Neural cell (in vitro differentiated cells): Measurements from ENCODE around the gene TGFBRAP1. TPM values are rescaled to one million over a fixed set of nuclear protein-coding genes. Genes with fewer than 3 reads are reported as not detected.

Source experiments
- H2AFZ ChIP-seq: fragments of 200-600, 300-800 bp; sonication (generic), shearing (Covaris generic); 2 replicates; pipeline ENCODE4 v1.6.0; 2014; ENCODE audit warnings: low read depth, mild to moderate bottlenecking, antibody characterized with exemption, low read length, moderate library complexity
- H3F3A ChIP-seq: fragments of 200-600 bp; shearing (Covaris generic); 2 replicates; pipeline ENCODE4 v1.6.1; 2016; ENCODE audit warnings: mild to moderate bottlenecking, moderate library complexity, mixed read lengths, antibody characterized with exemption, low read length; ENCODE audit not compliant: insufficient read depth, poor library complexity, severe bottlenecking
- H3K27ac ChIP-seq: fragments of 200-600, 300-800 bp; sonication (generic), shearing (Covaris generic); 2 replicates; pipeline ENCODE4 v1.5.1; 2014; ENCODE audit warnings: mild to moderate bottlenecking, low read length, moderate library complexity
- H3K27me3 ChIP-seq: fragments of 300-800, 200-600 bp; sonication (generic), shearing (Covaris generic); 2 replicates; pipeline ENCODE4 v1.6.0; 2014; ENCODE audit warnings: mild to moderate bottlenecking, low read depth, low read length, moderate library complexity; ENCODE audit not compliant: insufficient read depth
- H3K36me3 ChIP-seq: fragments of 300-800, 200-600 bp; sonication (generic), shearing (Covaris generic); 2 replicates; pipeline ENCODE4 v1.5.1; 2014; ENCODE audit warnings: mild to moderate bottlenecking, antibody characterized with exemption, low read length, moderate library complexity; ENCODE audit not compliant: insufficient read depth
- H3K4me2 ChIP-seq: fragments of 300-800, 200-600 bp; sonication (generic), shearing (Covaris generic); 2 replicates; pipeline ENCODE4 v1.6.0; 2014; ENCODE audit warnings: mild to moderate bottlenecking, low read length
- H3K4me3 ChIP-seq: fragments of 300-800, 200-600 bp; sonication (generic), shearing (Covaris generic); 2 replicates; pipeline ENCODE4 v1.5.1; 2014; ENCODE audit warnings: mild to moderate bottlenecking, low read length, moderate library complexity
- H3K79me2 ChIP-seq: fragments of 200-600 bp; shearing (Covaris generic); replicated peaks from 2 replicates; pipeline ENCODE4 v1.6.0; 2014; ENCODE audit warnings: mild to moderate bottlenecking, low read length, moderate library complexity; ENCODE audit not compliant: insufficient read depth
- H3K9ac ChIP-seq: fragments of 300-800, 200-600 bp; sonication (generic), shearing (Covaris generic); 2 replicates; pipeline ENCODE4 v1.6.1; 2016; ENCODE audit warnings: mild to moderate bottlenecking, low read length, mixed read lengths
- H3K9me2 ChIP-seq: fragments of 200-600 bp; shearing (Covaris generic); 2 replicates; pipeline ENCODE4 v1.6.1; 2016; ENCODE audit warnings: mild to moderate bottlenecking, low read length, mixed read lengths; ENCODE audit not compliant: insufficient read depth
- H3K9me3 ChIP-seq: fragments of 200-600, 300-800 bp; sonication (generic), shearing (Covaris generic); 2 replicates; pipeline ENCODE4 v1.6.1; 2016; ENCODE audit warnings: mild to moderate bottlenecking, mixed run types, low read length, moderate library complexity, mixed read lengths
- H4K20me1 ChIP-seq: fragments of 200-600 bp; shearing (Covaris generic); 2 replicates; pipeline ENCODE4 v1.6.1; 2016; ENCODE audit warnings: mild to moderate bottlenecking, mixed run types; ENCODE audit not compliant: insufficient read depth
- CTCF ChIP-seq: fragments of 450-650 bp; IDR thresholded peaks from 2 replicates; pipeline ENCODE4 v1.5.1; 2014; ENCODE audit warnings: antibody characterized with exemption, mild to moderate bottlenecking, moderate library complexity; ENCODE audit not compliant: poor library complexity, severe bottlenecking
- EP300 ChIP-seq: fragments of 450-650 bp; conservative IDR thresholded peaks from 2 replicates; pipeline ENCODE4 v1.6.1; 2014; ENCODE audit warnings: antibody characterized with exemption, mild to moderate bottlenecking, moderate library complexity; ENCODE audit not compliant: poor library complexity, severe bottlenecking
- EZH2 ChIP-seq: fragments of 200-600, 300-800 bp; shearing (Covaris generic), sonication (generic); IDR thresholded peaks from 2 replicates; pipeline ENCODE4 v1.6.1; 2014; ENCODE audit warnings: antibody characterized with exemption, low read length, borderline replicate concordance, mild to moderate bottlenecking; ENCODE audit not compliant: insufficient read depth, poor library complexity, severe bottlenecking
- MXI1 ChIP-seq: fragments of 450-650 bp; conservative IDR thresholded peaks from 2 replicates; pipeline ENCODE4 v1.6.1; 2014; ENCODE audit warnings: antibody characterized with exemption, mild to moderate bottlenecking; ENCODE audit not compliant: poor library complexity, severe bottlenecking
- POLR2AphosphoS5 ChIP-seq: IDR thresholded peaks from 2 replicates; pipeline ENCODE4 v1.6.1; 2012
- RAD21 ChIP-seq: fragments of 450-650 bp; conservative IDR thresholded peaks from 2 replicates; pipeline ENCODE4 v1.6.1; 2014; ENCODE audit warnings: antibody characterized with exemption, mild to moderate bottlenecking, moderate library complexity
- SMC3 ChIP-seq: fragments of 450-650 bp; conservative IDR thresholded peaks from 2 replicates; pipeline ENCODE4 v1.6.1; 2014; ENCODE audit warnings: antibody characterized with exemption, mild to moderate bottlenecking, moderate library complexity; ENCODE audit not compliant: poor library complexity
- TAF1 ChIP-seq: IDR thresholded peaks from 2 replicates; pipeline ENCODE4 v1.6.1; 2012; ENCODE audit warnings: low read depth
- polyA plus RNA-seq: library from polyadenylated mRNA; depleted of rRNA; stranded (reverse); fragments of >200 nt; gene quantifications from 2 replicates; pipeline ENCODE4 v1.2.3, GENCODE V29; 2014
- TF ChIP-seq, protein P1 (sequence below): IDR thresholded peaks from 2 replicates; pipeline ENCODE4 v1.6.1; 2012; ENCODE audit warnings: borderline replicate concordance

Gene TGFBRAP1
- polyA plus RNA-seq, 1 donor from 2014 or later: 13.9 TPM

DNA sequence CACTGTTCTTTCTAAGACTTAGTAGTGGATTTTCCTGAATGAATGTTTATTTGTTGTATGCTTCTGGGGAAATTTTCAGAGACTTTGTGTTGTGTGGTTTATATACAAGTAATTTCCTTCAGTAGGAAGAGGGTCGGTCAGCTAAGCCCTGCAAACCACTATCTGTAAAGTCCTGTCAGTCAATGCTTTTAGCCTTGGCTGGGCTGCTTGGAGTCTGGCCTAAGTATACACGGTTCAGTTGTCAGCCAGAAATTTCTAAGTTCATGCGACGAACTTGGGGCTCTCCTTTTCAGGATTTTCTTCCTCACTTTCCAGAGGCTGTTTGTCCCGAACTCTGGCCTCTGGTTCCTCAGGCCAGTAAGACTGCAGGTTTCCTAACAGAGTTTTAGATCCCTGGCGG, 29.1 kb upstream of the TGFBRAP1 start:
- Histone ChIP-seq H3K9ac (no peak overlapping the region), H3K27ac (no peak overlapping the region), H3F3A (no peaks in the 10 kb centered on the region), H3K79me2 (no peaks in the 10 kb centered on the region), H3K9me3 (no peaks in the 10 kb centered on the region), H3K36me3 (no peaks in the 10 kb centered on the region), H3K4me2 (no peak overlapping the region), H4K20me1 (no peaks in the 10 kb centered on the region), H3K9me2 (no peaks in the 10 kb centered on the region), H2AFZ (no peak overlapping the region), H3K27me3 (no peaks in the 10 kb centered on the region), H3K4me3 (no peak overlapping the region)
- TF ChIP-seq TAF1 (no peak), SMC3 (no peak), EZH2 (no peak), EP300 (no peak), MXI1 (no peak), CTCF (no peak), RAD21 (no peak), POLR2AphosphoS5 (no peak)
- TF ChIP-seq, protein P1, sequence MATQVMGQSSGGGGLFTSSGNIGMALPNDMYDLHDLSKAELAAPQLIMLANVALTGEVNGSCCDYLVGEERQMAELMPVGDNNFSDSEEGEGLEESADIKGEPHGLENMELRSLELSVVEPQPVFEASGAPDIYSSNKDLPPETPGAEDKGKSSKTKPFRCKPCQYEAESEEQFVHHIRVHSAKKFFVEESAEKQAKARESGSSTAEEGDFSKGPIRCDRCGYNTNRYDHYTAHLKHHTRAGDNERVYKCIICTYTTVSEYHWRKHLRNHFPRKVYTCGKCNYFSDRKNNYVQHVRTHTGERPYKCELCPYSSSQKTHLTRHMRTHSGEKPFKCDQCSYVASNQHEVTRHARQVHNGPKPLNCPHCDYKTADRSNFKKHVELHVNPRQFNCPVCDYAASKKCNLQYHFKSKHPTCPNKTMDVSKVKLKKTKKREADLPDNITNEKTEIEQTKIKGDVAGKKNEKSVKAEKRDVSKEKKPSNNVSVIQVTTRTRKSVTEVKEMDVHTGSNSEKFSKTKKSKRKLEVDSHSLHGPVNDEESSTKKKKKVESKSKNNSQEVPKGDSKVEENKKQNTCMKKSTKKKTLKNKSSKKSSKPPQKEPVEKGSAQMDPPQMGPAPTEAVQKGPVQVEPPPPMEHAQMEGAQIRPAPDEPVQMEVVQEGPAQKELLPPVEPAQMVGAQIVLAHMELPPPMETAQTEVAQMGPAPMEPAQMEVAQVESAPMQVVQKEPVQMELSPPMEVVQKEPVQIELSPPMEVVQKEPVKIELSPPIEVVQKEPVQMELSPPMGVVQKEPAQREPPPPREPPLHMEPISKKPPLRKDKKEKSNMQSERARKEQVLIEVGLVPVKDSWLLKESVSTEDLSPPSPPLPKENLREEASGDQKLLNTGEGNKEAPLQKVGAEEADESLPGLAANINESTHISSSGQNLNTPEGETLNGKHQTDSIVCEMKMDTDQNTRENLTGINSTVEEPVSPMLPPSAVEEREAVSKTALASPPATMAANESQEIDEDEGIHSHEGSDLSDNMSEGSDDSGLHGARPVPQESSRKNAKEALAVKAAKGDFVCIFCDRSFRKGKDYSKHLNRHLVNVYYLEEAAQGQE: no peak

DNA sequence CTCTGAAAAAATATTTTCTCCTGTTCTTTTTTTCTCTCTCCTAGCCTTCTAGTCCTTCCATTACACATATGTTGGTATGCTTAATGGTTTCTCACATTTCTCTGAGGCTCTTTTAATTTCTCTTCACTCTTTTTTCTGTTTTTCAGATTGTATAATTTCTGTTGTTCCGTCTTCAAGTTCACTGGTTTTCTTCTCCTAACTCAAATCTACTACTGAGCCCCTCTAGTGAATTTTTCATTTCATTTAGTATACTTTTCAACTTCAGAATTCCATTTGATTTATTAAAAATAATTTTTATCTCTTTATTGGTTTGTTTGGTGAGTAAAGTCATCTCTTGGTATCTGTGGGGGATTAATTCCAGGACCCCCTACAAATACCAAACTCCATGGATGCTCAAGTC, 27.6 kb upstream of the TGFBRAP1 start:
- Histone ChIP-seq H3K9me3 (no peaks in the 10 kb centered on the region), H2AFZ (no peak overlapping the region), H3F3A (no peaks in the 10 kb centered on the region), H3K27ac (no peak overlapping the region), H4K20me1 (no peaks in the 10 kb centered on the region), H3K36me3 (no peaks in the 10 kb centered on the region), H3K79me2 (no peaks in the 10 kb centered on the region), H3K9me2 (no peaks in the 10 kb centered on the region), H3K9ac (no peak overlapping the region), H3K4me3 (no peak overlapping the region), H3K27me3 (no peaks in the 10 kb centered on the region), H3K4me2 (no peak overlapping the region)
- TF ChIP-seq TAF1: no peak
- no peak for TF ChIP-seq POLR2AphosphoS5
- no peak for TF ChIP-seq EZH2
- no peak for TF ChIP-seq RAD21
- no peak for TF ChIP-seq CTCF
- TF ChIP-seq, protein P1: no peak
- TF ChIP-seq SMC3: no peak
- no peak for TF ChIP-seq MXI1
- no peak for TF ChIP-seq EP300
